T-helper 1 cell treated with Interleukin-12 subunit alpha and Interleukin-12 subunit beta and Interleukin-4 antibody, amounts not matched to agents 30 μg/mL and 1 μg/mL, for 36 hours (primary cell): ENCODE results near the gene COG1.

Experiments
- H3K27ac Mint-ChIP-seq: one replicate; pipeline ENCODE4 v1.8.0; 2021; ENCODE audit warnings: mild to moderate bottlenecking, mixed read lengths
- H3K27me3 Mint-ChIP-seq: one replicate; pipeline ENCODE4 v1.8.0; 2021; ENCODE audit warnings: low read depth, mixed read lengths
- H3K36me3 Mint-ChIP-seq: one replicate; pipeline ENCODE4 v1.8.0; 2021; ENCODE audit warnings: low read depth, mixed read lengths
- H3K4me1 Mint-ChIP-seq: one replicate; pipeline ENCODE4 v1.8.0; 2021; ENCODE audit warnings: low read depth, mixed read lengths
- H3K4me3 Mint-ChIP-seq: one replicate; pipeline ENCODE4 v1.8.0; 2021; ENCODE audit warnings: mild to moderate bottlenecking, moderate library complexity, mixed read lengths
- H3K9me3 Mint-ChIP-seq: one replicate; pipeline ENCODE4 v1.8.0; 2021; ENCODE audit warnings: mixed read lengths

Gene COG1

DNA sequence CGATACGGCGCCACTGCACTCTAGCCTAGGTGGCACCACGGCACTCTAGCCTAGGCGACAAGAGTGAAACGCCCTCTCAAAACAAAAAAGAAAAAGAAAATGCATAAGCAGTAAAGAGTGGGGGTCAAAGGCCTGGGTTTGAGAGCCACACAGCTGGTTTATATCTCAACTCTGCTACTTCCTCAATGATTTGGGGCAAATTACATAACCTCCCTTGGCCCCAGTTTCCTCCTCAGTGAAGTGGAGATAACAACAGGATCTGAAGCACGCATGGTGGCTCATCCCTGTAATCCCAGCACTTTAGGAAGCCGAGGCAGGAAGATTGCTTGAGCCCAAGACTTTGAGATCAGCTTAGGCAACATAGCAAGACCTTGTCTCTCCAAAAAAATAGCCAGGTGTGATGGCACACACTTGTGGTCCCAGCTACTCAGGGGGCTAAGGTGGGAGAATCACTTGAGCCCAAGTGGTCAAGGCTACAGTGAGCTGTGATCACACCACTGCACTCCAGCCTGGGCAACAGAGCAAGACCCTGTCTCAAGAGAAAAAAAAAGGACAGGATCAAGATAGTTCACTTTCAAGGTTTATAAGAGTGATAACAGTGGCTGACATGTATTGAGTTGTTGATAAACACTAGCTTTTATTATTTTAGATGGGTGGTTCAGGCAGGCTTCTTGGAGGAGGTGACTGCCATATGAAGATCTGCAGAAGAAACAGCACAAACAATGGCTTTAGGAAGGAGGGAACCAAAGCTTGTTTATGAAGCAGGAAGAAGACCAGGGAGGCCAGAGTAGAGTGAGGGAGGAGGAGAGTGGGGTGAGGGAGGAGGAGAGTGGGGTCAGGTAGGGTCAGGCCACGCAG is 8.5 kb upstream of the COG1 start:
- Mint-ChIP-seq H3K27ac (no peak overlapping the region), H3K9me3 (no peaks in the 10 kb centered on the region), H3K27me3 (no peaks in the 10 kb centered on the region), H3K4me3 (no peak overlapping the region), H3K4me1 (no peaks in the 10 kb centered on the region), H3K36me3 (no peaks in the 10 kb centered on the region)

DNA sequence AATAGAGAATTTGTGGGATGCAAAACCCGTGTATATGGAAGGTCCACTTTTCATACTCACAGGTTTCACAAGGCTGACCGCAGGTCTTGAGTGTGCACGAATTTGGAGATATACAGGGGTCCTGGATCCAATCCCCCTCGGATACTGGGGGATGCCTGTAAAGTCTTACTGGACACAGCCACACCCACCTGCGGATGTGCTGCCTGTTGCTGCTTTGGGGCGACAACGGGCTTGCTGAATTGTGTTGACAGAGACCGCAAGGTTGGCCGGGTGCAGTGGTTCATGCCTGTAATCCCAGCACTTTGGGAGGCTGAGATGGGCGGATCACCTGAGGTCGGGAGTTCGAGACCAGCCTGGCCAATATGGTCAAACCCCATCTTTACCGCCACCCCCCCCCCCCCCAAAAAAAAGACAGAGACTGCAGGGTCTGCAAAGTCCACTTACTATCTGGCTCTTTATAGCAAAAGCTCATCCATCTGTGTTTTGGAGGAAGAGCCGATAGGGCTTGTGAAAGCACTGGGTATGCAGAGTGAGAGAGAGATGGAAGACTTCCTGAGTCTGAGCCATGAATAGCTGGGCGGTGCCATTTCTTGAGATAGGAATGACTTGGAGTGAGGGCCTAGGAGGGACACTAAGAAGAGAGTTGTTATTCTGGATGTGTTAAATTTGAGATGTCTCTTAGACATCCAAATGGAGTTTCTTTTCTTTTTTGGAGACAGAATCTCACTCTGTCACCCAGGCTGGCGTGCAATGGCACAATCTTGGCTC is 6.4 kb upstream of the COG1 start:
- Mint-ChIP-seq H3K36me3 (no peaks in the 10 kb centered on the region), H3K9me3 (no peaks in the 10 kb centered on the region), H3K27me3 (no peaks in the 10 kb centered on the region), H3K4me1 (peaks cover 4% of the 10 kb centered on the region), H3K4me3 (no peak overlapping the region), H3K27ac (no peak overlapping the region)

DNA sequence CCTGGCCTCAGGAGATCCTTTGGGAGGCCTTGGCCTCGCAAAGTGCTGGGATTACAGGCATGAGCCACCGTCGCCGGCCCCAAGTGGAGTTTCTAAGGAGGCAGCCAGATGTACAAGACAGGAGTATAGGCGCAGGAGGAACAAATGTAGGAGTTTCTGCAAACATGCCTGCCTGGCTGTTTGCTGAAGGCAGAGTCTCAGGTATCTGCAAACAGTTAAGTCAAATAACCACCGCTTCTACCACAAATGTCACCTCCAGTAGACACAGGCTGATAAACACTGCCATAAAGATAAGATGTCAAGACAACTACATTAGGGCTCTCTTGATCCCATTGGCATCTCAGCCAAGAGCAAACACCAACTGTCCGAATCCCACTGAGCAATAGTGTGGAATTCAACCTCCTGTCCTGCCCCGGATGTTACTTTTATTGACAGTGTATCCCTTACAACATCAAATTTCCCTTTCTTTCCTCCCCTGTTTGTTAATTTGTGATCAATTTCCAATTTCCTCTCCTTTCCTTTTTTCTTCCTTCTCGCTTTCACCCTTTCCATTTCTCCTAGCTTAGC is 5.6 kb upstream of the COG1 start:
- Mint-ChIP-seq H3K36me3 (no peaks in the 10 kb centered on the region), H3K4me3 (no peak overlapping the region), H3K27me3 (no peaks in the 10 kb centered on the region), H3K27ac (no peak overlapping the region), H3K4me1 (peaks cover 6% of the 10 kb centered on the region), H3K9me3 (no peaks in the 10 kb centered on the region)

DNA sequence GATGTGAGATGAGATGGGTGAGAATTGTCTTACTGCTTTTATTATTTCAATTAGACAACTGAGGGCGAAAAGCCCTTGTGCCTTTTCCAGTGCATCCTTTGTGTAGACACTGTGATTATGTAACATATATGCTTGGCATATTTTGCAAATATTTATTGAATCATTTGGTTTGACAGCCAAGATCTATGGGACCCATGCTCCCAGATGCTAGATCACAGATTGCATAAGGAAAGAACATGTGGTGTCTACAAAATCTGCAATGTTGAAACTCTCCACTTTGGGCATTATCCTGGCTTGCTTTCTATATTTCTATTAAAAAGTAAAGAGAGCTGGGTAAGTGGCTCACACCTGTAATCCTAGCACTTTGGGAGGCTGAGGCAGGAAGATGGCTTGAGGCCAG is 4.8 kb upstream of the COG1 start:
- H3K36me3 Mint-ChIP-seq: no peaks in the 10 kb centered on the region
- H3K27me3 Mint-ChIP-seq: no peaks in the 10 kb centered on the region
- H3K9me3 Mint-ChIP-seq: no peaks in the 10 kb centered on the region
- peaks cover 6% of the 10 kb centered on the region for H3K4me1 Mint-ChIP-seq
- H3K4me3 Mint-ChIP-seq: no peak overlapping the region
- H3K27ac Mint-ChIP-seq: no peak overlapping the region

DNA sequence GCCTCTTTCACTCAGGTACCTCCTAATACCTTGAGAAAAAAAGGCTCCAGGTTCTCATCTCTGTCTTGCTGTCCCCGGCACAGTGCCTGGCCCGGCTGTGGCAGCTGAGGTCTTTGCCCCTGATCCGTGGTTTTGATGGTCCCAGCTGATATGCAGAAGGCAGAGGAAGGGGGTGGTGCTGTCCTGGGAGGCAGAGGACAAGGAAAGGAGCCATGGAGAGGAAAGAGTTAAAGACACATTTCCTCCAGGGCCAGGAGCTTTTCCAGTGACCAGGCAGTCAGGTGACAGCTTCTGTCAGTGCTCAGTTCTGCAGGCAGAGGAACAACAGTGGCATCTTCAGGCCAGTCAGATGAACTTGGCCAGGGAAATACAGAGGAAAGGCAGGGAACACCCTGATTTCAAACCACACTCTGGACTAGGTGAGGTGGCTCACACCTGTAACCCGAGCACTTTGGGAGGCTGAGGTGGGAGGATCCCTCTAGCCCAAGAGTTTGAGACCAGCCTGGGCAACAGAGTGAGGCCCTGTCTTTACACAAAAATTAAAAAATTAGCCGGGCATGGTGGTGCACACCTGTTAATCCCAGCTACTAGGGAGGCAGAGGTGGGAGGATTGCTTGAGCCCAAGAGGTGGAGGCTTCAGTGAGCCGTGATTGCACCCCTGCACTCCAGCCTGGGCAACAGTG is 3.3 kb upstream of the COG1 start:
- Mint-ChIP-seq H3K4me1 (peaks cover 11% of the 10 kb centered on the region), H3K4me3 (no peak overlapping the region), H3K36me3 (peaks cover 4% of the 10 kb centered on the region), H3K27me3 (no peaks in the 10 kb centered on the region), H3K27ac (no peak overlapping the region), H3K9me3 (no peaks in the 10 kb centered on the region)

DNA sequence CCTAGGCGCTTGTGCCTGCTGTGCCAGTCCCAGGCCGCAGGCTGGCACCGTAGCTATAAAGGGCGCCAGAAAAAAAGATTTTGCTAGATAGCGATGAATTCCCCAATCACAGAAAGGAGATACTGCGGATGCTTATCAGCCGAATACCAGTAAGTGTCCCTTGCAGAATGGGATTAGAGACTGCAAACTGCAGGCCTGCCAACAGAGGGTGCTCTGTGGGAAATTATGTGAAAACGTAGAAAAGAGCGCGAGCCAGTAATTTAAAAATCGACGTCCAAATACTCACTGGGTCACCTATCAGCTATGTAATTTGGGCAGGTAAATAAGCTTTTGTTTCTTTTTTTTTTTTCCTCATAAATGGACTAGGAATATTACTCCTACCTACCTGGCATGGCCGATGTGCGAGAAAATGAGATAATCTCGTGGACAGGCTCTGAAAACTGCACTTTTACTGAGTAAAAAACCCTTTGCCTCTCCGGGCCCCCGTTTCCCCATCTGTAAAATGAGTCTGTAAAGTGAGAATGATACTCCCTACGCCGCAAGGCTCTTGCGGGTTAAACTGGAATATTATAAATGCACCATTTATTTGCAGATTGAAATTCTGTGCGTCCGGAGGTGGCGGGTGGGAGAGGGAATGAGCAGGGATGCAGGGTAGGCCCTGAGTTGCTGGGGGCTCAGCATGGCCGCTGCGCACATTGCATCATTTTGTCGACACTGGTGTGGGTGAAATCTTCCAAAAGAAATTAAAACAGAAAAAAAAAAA is 1.2 kb upstream of the COG1 start:
- H3K9me3 Mint-ChIP-seq: no peaks in the 10 kb centered on the region
- no peaks in the 10 kb centered on the region for H3K27me3 Mint-ChIP-seq
- peaks cover 10% of the 10 kb centered on the region for H3K36me3 Mint-ChIP-seq

DNA sequence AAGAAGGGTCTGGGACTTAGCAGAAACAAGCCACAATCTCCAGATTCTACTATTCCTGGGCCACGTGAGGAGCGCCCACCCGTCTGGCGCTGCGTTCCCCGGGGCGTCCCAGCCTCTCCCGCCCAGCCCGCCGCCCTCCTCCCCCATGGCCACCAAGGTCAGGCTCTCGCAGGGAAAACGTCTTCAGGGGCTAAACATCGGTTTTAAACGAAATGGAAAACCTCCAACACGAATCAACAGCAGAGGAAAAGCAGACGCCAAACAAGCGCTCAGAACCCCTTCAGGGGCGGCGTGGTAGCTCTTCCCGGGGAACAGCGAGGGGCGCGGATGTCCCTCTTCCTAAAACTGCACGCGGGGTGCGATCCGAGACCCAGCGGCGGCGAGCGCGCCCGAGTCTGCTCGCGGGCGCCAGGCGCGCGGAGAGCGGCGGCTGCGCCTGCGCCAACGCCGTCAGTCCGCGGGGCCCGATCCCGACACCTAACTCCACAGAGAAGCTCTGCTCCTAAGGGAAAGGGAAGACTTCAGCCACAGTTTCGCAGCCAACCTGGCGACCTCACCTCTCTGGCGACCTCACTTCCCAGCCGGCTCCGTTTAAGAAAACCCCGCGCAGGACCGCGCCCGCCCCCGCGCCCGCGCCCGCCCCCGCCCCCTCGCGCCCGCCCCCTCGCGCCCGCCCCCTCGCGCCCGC is 505 bp upstream of the COG1 start:
- no peaks in the 10 kb centered on the region for H3K27me3 Mint-ChIP-seq
- peaks cover 14% of the 10 kb centered on the region for H3K36me3 Mint-ChIP-seq
- no peaks in the 10 kb centered on the region for H3K9me3 Mint-ChIP-seq
- peak overlapping the region; percentile 89 for H3K4me3 Mint-ChIP-seq
- peaks cover 16% of the 10 kb centered on the region for H3K4me1 Mint-ChIP-seq
- H3K27ac Mint-ChIP-seq: peak overlapping the region; percentile 91

More for the DNA sequence above, 1.2 kb upstream of the COG1 start:
- Mint-ChIP-seq H3K27ac (peak overlapping the region; percentile 65), H3K4me1 (peaks cover 16% of the 10 kb centered on the region), H3K4me3 (peak overlapping the region; percentile 89)

DNA sequence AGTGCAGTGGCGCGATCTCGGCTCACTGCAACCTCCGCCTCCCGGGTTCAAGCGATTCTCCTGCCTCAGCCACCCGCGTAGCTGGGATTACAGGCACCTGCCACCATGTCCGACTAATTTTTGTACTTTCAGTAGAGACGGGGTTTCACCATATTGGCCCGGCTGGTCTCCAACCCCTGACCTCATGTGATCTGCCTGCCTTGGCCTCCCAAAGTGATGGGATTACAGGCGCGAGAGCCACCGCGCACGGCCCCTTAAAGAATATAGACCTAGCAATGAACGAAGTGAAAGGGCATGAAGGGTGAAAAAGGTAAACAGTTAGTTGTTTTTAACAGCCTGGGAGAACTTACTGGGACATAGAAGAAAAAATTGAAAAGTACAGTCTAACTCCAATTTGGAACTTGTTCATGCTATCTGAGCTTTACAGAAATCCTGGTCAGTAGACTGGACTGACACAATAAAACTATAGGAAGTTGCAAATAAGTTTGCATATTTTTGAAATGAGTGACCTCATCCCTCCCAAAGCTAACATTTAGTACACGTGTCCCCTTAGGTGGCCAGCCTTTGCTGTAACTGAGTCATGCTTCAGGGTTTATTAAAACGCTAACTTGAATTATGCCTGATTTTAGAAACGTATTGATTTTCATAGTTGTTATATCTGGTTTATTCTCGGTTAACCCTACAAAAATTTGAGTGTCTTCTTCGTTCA is 1.8 kb downstream of the COG1 start:
- H3K36me3 Mint-ChIP-seq: peaks cover 33% of the 10 kb centered on the region
- H3K4me3 Mint-ChIP-seq: peak overlapping the region; percentile 51
- H3K27me3 Mint-ChIP-seq: no peaks in the 10 kb centered on the region
- H3K4me1 Mint-ChIP-seq: peaks cover 16% of the 10 kb centered on the region
- no peaks in the 10 kb centered on the region for H3K9me3 Mint-ChIP-seq
- H3K27ac Mint-ChIP-seq: no peak overlapping the region

DNA sequence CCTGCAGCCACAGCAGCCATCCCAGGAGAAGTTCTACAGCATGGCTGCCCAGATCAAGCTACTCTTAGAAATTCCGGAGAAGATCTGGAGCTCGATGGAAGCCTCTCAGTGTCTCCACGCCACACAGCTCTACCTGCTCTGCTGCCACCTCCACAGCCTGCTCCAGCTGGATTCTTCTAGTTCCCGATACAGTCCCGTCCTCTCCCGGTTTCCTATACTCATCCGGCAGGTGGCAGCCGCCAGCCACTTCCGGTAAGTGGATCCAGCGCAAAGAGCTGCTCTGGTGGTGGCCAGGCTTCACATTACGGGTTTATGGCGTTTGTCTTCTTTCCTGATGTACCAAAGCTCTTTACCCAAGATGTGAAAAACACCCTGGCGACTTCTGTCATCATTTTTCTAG is 3.6 kb downstream of the COG1 start:
- no peak overlapping the region for H3K4me3 Mint-ChIP-seq
- peaks cover 11% of the 10 kb centered on the region for H3K4me1 Mint-ChIP-seq
- H3K9me3 Mint-ChIP-seq: no peaks in the 10 kb centered on the region
- peaks cover 50% of the 10 kb centered on the region for H3K36me3 Mint-ChIP-seq
- no peaks in the 10 kb centered on the region for H3K27me3 Mint-ChIP-seq
- H3K27ac Mint-ChIP-seq: no peak overlapping the region

DNA sequence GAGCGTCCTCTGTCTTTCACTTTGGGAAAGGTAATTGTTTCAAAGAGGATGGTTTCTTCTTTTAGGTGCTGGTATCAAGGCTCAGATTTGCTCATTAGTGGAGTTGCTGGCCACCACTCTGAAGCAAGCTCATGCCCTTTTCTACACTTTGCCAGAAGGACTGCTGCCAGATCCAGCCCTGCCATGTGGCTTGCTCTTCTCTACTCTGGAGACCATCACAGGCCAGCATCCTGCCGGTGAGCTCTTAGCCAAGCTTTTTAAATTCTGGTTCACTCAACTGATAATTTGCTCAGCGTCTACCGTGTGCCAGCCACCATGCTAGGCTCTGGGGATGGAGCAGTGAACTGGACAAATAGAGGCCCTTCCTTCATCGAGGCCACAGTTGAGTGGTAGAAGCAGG is 4.3 kb downstream of the COG1 start:
- H3K4me1 Mint-ChIP-seq: peaks cover 11% of the 10 kb centered on the region
- peaks cover 54% of the 10 kb centered on the region for H3K36me3 Mint-ChIP-seq
- no peak overlapping the region for H3K4me3 Mint-ChIP-seq
- H3K9me3 Mint-ChIP-seq: no peaks in the 10 kb centered on the region
- no peak overlapping the region for H3K27ac Mint-ChIP-seq
- no peaks in the 10 kb centered on the region for H3K27me3 Mint-ChIP-seq

DNA sequence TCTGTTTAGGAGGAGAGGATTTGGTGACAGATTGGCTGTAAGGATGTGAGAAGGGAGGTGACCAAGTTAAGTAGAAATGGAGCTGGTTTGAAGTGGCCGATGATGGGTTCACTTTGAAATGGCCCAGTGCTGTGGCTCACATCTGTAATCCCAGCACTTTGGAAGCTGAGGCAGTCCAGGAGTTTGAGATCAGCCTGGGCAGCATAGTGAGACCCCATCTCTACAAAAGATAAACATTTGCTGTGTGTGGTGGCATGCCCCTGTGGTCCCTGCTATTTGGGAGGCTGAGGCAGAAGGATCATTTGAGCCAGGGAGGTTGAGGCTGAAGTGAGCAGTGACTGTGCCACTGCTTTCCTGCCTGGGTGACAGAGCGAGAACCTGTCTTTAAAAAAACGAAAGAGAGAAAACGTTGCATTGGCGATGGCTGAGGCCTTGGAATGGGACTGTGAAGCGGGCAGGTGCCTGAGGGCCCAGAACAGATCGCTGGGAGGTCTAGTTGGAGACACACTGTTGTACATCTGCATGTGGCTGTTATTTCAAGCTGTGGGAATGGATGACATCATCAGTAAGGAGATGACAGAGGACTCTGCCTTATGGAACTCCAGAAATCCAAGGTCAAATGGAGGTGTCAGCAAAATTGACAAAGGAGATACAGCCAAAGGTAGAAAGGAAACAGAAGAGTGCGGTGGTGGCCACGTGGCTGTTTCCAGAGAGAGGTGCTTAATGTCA is 5.5 kb downstream of the COG1 start:
- Mint-ChIP-seq H3K36me3 (peaks cover 60% of the 10 kb centered on the region), H3K4me1 (peaks cover 15% of the 10 kb centered on the region), H3K27ac (no peak overlapping the region), H3K9me3 (no peaks in the 10 kb centered on the region), H3K4me3 (no peak overlapping the region), H3K27me3 (no peaks in the 10 kb centered on the region)

DNA sequence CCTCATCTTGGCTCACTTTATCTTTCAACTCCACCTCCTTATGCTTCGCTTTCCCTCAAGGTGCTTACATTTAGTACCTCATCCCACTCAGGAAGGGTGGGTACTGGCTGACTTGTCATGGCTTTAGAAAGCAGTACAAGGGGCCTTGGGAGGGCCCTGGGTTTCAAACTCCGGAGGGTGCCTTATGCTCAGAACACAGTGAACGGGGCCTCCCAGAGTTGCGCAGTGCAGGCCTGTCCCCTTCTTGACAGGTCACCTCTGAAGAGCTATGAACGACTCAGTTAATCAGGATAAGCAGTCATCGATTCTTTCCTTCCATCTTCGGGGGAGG is 6.0 kb downstream of the COG1 start:
- peaks cover 62% of the 10 kb centered on the region for H3K36me3 Mint-ChIP-seq
- H3K4me3 Mint-ChIP-seq: no peak overlapping the region
- H3K27me3 Mint-ChIP-seq: no peaks in the 10 kb centered on the region

More for the DNA sequence above, 6.0 kb downstream of the COG1 start:
- Mint-ChIP-seq H3K9me3 (no peaks in the 10 kb centered on the region), H3K27ac (no peak overlapping the region), H3K4me1 (peaks cover 17% of the 10 kb centered on the region)
